Lower leg skin (tissue), 4 donors: Measurements from ENCODE around the gene PDIA6. TPM values are rescaled to one million over a fixed set of nuclear protein-coding genes. Genes with fewer than 3 reads are reported as not detected.
"Not testable (repeated sequence)": the region's sequence is repeated elsewhere in the genome, so short reads cannot be mapped to it uniquely, and the experiment has no call there.

Experiments
- DNase-seq, 2 donors: peaks; one replicate each; pipeline ENCODE4 v3.0.0-alpha.2; 2019; ENCODE audit warnings: low spot score in 2 of 2
- H3K4me3 ChIP-seq: fragments of 200-600 bp; sonication (generic); 2 replicates; pipeline ENCODE4 v1.5.1; 2017; ENCODE audit warnings: mild to moderate bottlenecking, low read depth; ENCODE audit not compliant: poor library complexity, severe bottlenecking
- CTCF ChIP-seq, 3 donors: fragments of 450-650 bp; IDR thresholded peaks; one replicate each; pipeline ENCODE4 v1.5.1; 2016; ENCODE audit warnings: antibody characterized with exemption in 3 of 3, mild to moderate bottlenecking in 3 of 3, moderate library complexity in 2 of 3
- POLR2A ChIP-seq, 2 donors: fragments of 450-650 bp; IDR thresholded peaks; one replicate each; pipeline ENCODE4 v1.6.1; 2016 to 2017; ENCODE audit warnings: antibody characterized with exemption in 2 of 2, mild to moderate bottlenecking in 1 of 2, moderate library complexity in 1 of 2
- WGBS, 2 donors: methylation state at CpG; one replicate each; pipeline ENCODE4 v1.1.5; 2018; 5-methylcytosine and 5-hydroxymethylcytosine counted together
- intact Hi-C: fragments of 100-400 bp; cut with DNase I; formaldehyde crosslinking; loops from one replicate; pipeline ENCODE4 v1.15.0; 2023; ENCODE audit warnings: low total_unique reads
- total RNA-seq, 4 donors: library from RNA; depleted of rRNA; stranded (reverse); fragments of >200 nt; gene quantifications; one replicate each; pipeline ENCODE4 v1.1.0, GENCODE V29; 2016

The PDIA6 gene
- total RNA-seq, 4 donors from 2014 or later, result 50.5 to 97.7 (median 73.7) TPM

GRCh38 chr2:10818984-10819383, 6.4 kb upstream of the PDIA6 start:
- no peak overlapping the region for H3K4me3 ChIP-seq
- TF ChIP-seq POLR2A (IDR thresholded peaks at IDR 0.05) (no peak), CTCF (IDR thresholded peaks at IDR 0.05) (no peak)
- 48 to 65% methylated on average over 3 of the region's 3 CpGs for WGBS, 2 donors
- intact Hi-C loops, result no loop called here
- DNase-seq, result peak in 1 of 2 donors; percentile 43

- H3K4me3 ChIP-seq, DNase-seq, intact Hi-C loops: not testable (repeated sequence)
- WGBS, 2 donors, result 77 to 93% methylated on average over 3 of the region's 3 CpGs
Observed at GRCh38 chr2:10818305-10818704, 5.7 kb upstream of the PDIA6 start.

- no peak overlapping the region for H3K4me3 ChIP-seq
- TF ChIP-seq CTCF (IDR thresholded peaks at IDR 0.05), result no peak
- no peak for TF ChIP-seq POLR2A (IDR thresholded peaks at IDR 0.05)
- DNase-seq, result peak in 1 of 2 donors; percentile 75
- intact Hi-C loops, result no loop called here
- WGBS, 2 donors, result 51 to 69% methylated on average over 5 of the region's 5 CpGs
Observed at GRCh38 chr2:10817413-10817812, 4.8 kb upstream of the PDIA6 start.

- intact Hi-C loops, result no loop called here
Observed at GRCh38 chr2:10814571-10815331, 2.2 kb upstream of the PDIA6 start.

GRCh38 chr2:10814142-10814541, 1.6 kb upstream of the PDIA6 start:
- WGBS, 2 donors, result 68 to 79% methylated on average over 10 of the region's 10 CpGs
- no peak for TF ChIP-seq CTCF (IDR thresholded peaks at IDR 0.05)
- no peak for TF ChIP-seq POLR2A (IDR thresholded peaks at IDR 0.05)
- intact Hi-C loops, result no loop called here
- H3K4me3 ChIP-seq, result no peak overlapping the region
- DNase-seq, result peak in 1 of 2 donors; percentile 85

More at GRCh38 chr2:10814571-10815331, 2.2 kb upstream of the PDIA6 start:
- H3K4me3 ChIP-seq, result no peak overlapping the region
- 59 to 76% methylated on average over 12 to 16 of the region's 16 CpGs for WGBS, 2 donors
- DNase-seq, result peak in 1 of 2 donors; percentile 73
- TF ChIP-seq POLR2A (IDR thresholded peaks at IDR 0.05) (no peak), CTCF (IDR thresholded peaks at IDR 0.05) (no peak)

- H3K4me3 ChIP-seq, result peak overlapping the region; percentile 37
- WGBS, 2 donors, result 52 to 53% methylated on average over 37 of the region's 37 CpGs
- DNase-seq, intact Hi-C loops: not testable (repeated sequence)
Observed at GRCh38 chr2:10813163-10814138, 866 bp upstream of the PDIA6 start.
